HUES64 (cell line): ENCODE data around the gene ABI3BP.
"Not testable (repeated sequence)": the region's sequence is repeated elsewhere in the genome, so short reads cannot be mapped to it uniquely, and the experiment has no call there.

ENCODE experiments used
- H3K27ac ChIP-seq: 2 replicates; pipeline ENCODE4 v1.7.0; 2013; ENCODE audit warnings: low read depth, low read length, inconsistent platforms
- H3K27me3 ChIP-seq: 2 replicates; pipeline ENCODE4 v1.6.1; 2013; ENCODE audit warnings: mild to moderate bottlenecking, low read length; ENCODE audit not compliant: insufficient read depth
- H3K36me3 ChIP-seq: 2 replicates; pipeline ENCODE4 v1.6.1; 2013; ENCODE audit warnings: mild to moderate bottlenecking, low read length; ENCODE audit not compliant: insufficient read depth
- H3K4me1 ChIP-seq: 2 replicates; pipeline ENCODE4 v1.6.1; 2013; ENCODE audit warnings: mild to moderate bottlenecking, low read length, moderate library complexity; ENCODE audit not compliant: insufficient read depth
- H3K4me3 ChIP-seq: 2 replicates; pipeline ENCODE4 v1.5.1; 2013; ENCODE audit warnings: mild to moderate bottlenecking, low read length, moderate library complexity
- H3K9ac ChIP-seq: 2 replicates; pipeline ENCODE4 v1.6.1; 2013; ENCODE audit warnings: mild to moderate bottlenecking, low read depth, low read length
- H3K9me3 ChIP-seq: 2 replicates; pipeline ENCODE4 v1.6.1; 2013; ENCODE audit warnings: low read depth, low read length; ENCODE audit not compliant: insufficient read depth
- WGBS: fragments of 150-250, 120-280 bp; methylation state at CpG from one replicate; pipeline ENCODE4 v1.1.7; 2013; ENCODE audit warnings: missing lambda C conversion rate; 5-methylcytosine and 5-hydroxymethylcytosine counted together

ABI3BP gene

DNA sequence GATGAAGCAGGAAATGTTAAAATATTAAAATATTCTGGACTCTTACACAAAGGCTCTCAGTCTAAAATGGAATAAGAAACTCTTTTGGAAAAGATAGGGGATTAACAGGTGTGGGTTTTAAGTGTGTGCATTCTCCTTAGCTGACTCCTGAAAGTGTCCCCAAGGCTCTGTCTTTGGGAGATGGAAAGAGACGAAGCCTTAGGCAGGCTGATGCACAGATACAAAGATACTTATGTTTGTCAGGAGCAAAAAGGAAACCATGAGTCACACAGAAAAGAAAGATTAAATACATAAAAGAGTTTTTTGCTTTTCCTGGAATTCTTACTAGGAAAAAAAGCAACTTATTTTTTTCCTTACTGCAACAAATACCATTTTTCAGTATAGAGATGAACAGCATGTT lies 23.8 kb upstream of the ABI3BP start:
- no peaks in the 10 kb centered on the region for H3K36me3 ChIP-seq
- H3K27ac ChIP-seq, result no peak overlapping the region
- H3K4me1 ChIP-seq, result no peaks in the 10 kb centered on the region
- no peak overlapping the region for H3K4me3 ChIP-seq
- 89% methylated on average over 1 of the region's 1 CpG for WGBS
- no peak overlapping the region for H3K9ac ChIP-seq
- H3K9me3 ChIP-seq, result no peaks in the 10 kb centered on the region
- no peaks in the 10 kb centered on the region for H3K27me3 ChIP-seq

DNA sequence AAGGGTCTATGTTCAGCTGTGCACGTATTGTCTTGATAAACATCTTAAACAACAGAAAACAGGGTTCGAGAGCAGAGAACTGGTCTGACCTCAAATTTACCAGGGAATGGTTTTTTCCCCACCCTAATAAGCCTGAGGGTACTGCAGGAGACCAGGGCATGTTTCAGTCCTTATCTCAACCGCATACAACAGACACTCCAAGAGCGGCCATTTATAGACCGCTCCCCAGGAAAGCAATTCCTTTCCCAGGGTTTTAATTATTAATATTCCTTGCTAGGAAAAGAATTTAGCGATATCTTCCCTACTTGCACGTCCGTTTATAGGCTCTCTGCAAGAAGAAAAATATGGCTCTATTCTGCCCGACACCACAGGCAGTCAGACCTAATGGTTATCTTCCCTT lies 19.1 kb upstream of the ABI3BP start:
- 95% methylated on average over 9 of the region's 9 CpGs for WGBS
- H3K27ac ChIP-seq, H3K9ac ChIP-seq, H3K4me3 ChIP-seq, H3K4me1 ChIP-seq, H3K27me3 ChIP-seq, H3K36me3 ChIP-seq: not testable (repeated sequence)
- H3K9me3 ChIP-seq, result peaks cover 19% of the 10 kb centered on the region; the same call in 1 of the 2 replicates

DNA sequence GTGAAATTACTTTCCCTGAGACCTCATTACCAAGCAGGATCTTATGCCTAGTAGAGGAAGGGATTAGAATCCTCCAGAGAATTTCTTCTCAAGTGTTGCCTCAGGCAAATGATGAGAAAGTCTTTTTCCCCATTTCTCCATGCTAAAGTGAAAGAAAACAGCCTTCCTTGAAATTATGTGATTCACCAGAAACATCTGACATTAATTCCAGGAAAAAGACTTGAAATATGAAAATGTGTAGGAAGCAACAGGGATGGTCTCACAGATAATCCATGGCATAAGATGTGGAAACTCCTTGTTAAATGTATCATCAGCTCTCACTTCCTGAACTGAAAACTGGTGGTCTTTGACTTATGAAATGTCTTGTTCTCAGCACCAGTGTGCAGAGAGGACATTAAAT lies 17.9 kb upstream of the ABI3BP start:
- Histone ChIP-seq H3K4me1 (no peaks in the 10 kb centered on the region), H3K36me3 (no peaks in the 10 kb centered on the region), H3K27ac (no peak overlapping the region), H3K9ac (no peak overlapping the region), H3K4me3 (no peak overlapping the region), H3K27me3 (no peaks in the 10 kb centered on the region), H3K9me3 (peaks cover 19% of the 10 kb centered on the region; the same call in 1 of the 2 replicates)

DNA sequence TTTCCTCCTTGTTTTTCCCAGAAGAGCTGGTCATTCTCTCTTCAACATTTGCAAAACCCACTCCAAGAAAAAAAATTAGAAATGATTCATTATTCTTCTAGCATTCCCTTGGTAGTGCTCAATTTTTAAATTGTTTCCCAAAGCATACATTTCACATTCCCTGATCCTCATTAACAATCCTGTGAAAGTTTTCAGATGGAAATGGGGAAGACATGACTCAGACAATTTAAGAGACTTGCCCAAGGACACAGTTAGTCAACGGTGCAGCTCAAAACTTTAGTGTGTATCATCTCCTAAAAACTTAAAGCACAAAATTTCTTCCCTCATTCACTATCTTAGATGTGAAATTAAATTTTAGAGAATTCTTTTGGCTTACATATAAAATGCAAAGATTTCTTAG lies 17.1 kb upstream of the ABI3BP start:
- Histone ChIP-seq H3K9me3 (peaks cover 19% of the 10 kb centered on the region; the same call in 1 of the 2 replicates), H3K27ac (no peak overlapping the region), H3K4me1 (no peaks in the 10 kb centered on the region), H3K9ac (no peak overlapping the region), H3K4me3 (no peak overlapping the region), H3K36me3 (no peaks in the 10 kb centered on the region), H3K27me3 (no peaks in the 10 kb centered on the region)
- WGBS, result no CpG with 5 or more reads among the region's 1 CpG

DNA sequence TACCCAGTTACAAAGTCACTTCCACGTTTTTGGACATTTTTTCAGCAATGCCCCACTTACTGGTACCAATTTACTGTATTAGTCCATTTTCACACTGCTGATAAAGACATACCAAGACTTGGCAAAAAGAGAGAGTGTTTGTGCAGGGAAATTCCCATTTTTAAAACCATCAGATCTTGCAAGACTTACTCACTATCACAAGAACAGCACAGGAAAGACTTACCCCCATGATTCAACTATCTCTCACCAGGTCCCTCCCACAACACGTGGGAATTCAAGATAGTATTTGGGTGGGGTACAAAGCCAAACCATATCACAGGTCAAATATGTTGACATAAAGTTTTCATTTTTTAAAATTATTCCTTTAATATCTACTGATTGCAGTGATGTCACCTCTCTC lies 16.2 kb upstream of the ABI3BP start:
- Histone ChIP-seq H3K9ac (no peak overlapping the region), H3K36me3 (no peaks in the 10 kb centered on the region), H3K27ac (no peak overlapping the region), H3K4me1 (no peaks in the 10 kb centered on the region), H3K4me3 (no peak overlapping the region), H3K9me3 (peaks cover 19% of the 10 kb centered on the region; the same call in 1 of the 2 replicates), H3K27me3 (no peaks in the 10 kb centered on the region)
- 74% methylated on average over 1 of the region's 2 CpGs for WGBS

DNA sequence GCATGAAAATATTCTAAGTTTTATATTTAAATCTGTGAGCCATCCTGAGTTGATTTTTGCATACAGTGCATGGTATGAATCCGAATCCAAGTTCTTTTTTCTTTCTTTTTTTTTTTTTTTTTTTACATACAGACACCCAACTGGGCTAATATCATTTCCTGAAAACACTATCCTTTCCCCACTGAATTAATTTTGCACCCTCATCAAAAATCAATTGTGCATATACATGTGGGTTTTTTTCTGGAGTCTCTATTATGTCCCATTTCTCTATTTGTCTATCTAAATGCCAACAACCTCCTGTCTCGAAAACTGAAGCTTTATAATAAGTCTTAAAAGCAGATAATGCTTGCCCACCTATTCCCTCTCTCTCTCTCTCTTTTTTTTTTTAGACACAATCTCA lies 5.9 kb upstream of the ABI3BP start:
- WGBS, result 93% methylated on average over 2 of the region's 2 CpGs
- H3K4me1 ChIP-seq, result no peaks in the 10 kb centered on the region
- H3K9ac ChIP-seq, result no peak overlapping the region
- no peaks in the 10 kb centered on the region for H3K36me3 ChIP-seq
- H3K27me3 ChIP-seq, result no peaks in the 10 kb centered on the region
- no peaks in the 10 kb centered on the region for H3K9me3 ChIP-seq
- H3K4me3 ChIP-seq, result no peak overlapping the region
- no peak overlapping the region for H3K27ac ChIP-seq

DNA sequence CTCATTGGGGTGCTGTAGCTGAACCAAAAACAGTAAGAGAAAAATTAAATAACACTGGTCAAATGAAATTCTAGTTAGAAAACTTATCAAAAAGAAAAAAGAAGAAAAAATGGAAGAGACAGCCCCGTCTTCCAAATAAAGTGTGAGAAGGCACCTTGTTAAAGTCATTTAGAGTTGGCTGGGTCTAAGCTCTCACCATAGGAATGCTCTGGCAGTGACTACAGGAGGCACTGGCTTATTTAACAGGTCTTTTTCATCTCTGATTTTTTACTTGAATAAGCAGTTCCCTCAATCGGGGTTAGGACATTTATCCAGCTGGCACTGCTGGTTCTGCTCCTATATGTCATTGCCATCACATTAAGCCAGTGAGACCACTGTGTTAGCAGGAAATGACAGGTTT lies 1.6 kb upstream of the ABI3BP start:
- no peak overlapping the region for H3K4me3 ChIP-seq
- no peaks in the 10 kb centered on the region for H3K27me3 ChIP-seq
- 93% methylated on average over 2 of the region's 2 CpGs for WGBS
- H3K9me3 ChIP-seq, result no peaks in the 10 kb centered on the region
- H3K4me1 ChIP-seq, result no peaks in the 10 kb centered on the region
- H3K9ac ChIP-seq, result no peak overlapping the region
- no peaks in the 10 kb centered on the region for H3K36me3 ChIP-seq
- no peak overlapping the region for H3K27ac ChIP-seq

DNA sequence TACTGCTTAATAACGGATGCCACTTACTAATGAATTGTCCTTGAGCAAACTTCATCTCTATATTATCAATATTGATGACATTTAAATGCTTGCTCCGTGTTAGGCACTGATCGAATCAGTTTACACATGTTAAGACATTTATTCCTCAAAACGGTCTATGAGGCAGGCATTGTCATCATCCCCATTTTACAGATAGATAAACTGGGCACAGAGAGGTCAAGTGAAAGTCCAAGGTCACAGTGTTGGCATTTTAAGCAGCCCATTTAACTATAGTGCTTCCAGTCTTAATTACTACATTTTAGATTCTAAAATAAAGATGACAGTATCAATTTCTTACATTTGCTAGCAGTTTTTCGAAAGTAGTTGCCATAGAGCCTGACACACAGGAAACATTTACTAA lies 966 bp upstream of the ABI3BP start:
- H3K36me3 ChIP-seq, result no peaks in the 10 kb centered on the region
- no peak overlapping the region for H3K4me3 ChIP-seq
- 97% methylated on average over 5 of the region's 5 CpGs for WGBS
- no peaks in the 10 kb centered on the region for H3K9me3 ChIP-seq
- H3K4me1 ChIP-seq, result no peaks in the 10 kb centered on the region
- H3K27ac ChIP-seq, result no peak overlapping the region
- H3K9ac ChIP-seq, result no peak overlapping the region
- H3K27me3 ChIP-seq, result no peaks in the 10 kb centered on the region

DNA sequence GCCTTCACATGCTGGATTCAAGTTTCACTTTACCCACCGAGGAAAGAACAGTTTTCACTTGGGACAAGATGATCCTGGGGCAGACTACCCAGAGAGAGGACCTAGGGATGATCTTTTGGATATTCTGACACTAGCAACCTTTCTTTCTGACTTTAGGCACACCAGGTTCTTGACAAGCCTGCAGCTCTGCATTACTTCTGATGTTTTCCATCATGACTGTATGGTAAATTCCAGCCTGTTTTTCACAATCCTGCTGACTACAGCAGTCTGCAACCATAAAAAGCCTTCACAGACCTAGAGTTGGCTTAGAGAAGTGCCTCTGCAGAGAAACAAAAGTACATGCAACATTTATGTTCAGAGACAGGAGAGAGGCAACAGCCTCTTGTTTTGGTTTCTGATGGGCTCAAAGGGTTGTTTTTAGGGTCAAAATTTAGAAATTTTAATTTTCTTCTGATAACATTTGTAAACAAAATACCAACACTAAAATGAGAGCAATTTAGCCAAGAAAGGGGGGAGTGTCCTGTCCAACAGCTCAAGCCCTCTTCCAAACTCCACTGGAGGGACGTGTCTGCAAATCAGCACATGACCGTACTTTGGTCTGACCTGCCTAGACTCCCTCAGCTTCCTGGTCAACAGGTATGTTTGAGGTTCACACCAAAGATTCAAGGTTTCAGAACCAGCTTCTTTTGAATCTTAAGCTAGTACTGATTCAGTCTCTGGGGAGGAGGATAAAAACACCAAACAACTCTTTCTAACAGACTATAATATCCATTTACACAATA lies 799 bp downstream of the ABI3BP start:
- Histone ChIP-seq H3K4me3 (no peak overlapping the region), H3K27me3 (no peaks in the 10 kb centered on the region), H3K36me3 (no peaks in the 10 kb centered on the region), H3K27ac (no peak overlapping the region), H3K4me1 (no peaks in the 10 kb centered on the region), H3K9me3 (no peaks in the 10 kb centered on the region), H3K9ac (no peak overlapping the region)
- WGBS, result 90% methylated on average over 3 of the region's 3 CpGs

DNA sequence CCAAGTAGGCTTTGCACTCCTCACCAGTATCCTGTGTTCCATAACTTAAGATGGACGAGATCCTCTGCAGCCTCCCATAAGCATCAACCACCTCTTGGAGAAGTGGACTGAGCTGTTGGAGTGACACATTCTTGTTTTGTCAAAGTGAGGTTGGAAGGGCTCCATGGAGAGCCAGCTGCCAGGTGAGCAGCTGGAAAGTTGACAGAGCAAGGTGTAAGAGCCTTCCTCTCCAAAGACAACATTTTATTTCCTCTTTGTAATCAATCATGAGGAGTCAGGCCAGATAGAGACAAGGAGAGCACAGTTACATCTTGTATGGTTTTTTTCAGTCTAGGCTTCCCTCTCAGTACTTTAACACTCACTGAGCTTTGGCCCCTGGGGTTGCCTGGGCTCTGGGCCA lies 5.1 kb downstream of the ABI3BP start:
- H3K27ac ChIP-seq, result no peak overlapping the region
- no peaks in the 10 kb centered on the region for H3K4me1 ChIP-seq
- no peak overlapping the region for H3K4me3 ChIP-seq
- H3K36me3 ChIP-seq, result no peaks in the 10 kb centered on the region
- H3K9me3 ChIP-seq, result no peaks in the 10 kb centered on the region
- 86% methylated on average over 1 of the region's 1 CpG for WGBS
- H3K9ac ChIP-seq, result no peak overlapping the region
- H3K27me3 ChIP-seq, result no peaks in the 10 kb centered on the region

DNA sequence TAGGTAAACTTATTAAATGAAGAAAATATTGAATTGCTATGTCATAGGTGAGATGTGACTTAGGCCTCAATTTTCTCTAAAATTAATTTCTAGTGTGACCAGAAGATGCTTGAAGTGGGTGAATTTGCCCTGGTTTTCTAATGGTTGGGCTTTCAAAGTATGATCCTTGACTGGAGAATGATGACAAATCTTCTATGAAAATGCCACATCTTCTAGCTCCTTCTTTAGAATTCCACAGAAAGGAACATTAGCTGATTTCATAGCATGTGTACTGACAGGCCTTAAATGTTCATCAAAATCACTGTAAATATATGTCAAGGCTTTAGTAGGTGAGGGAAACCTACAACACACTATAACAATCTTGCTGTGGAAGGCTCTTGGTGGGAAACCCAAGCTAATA lies 8.9 kb downstream of the ABI3BP start:
- no peaks in the 10 kb centered on the region for H3K4me1 ChIP-seq
- H3K36me3 ChIP-seq, result no peaks in the 10 kb centered on the region
- no peaks in the 10 kb centered on the region for H3K9me3 ChIP-seq
- no peak overlapping the region for H3K9ac ChIP-seq
- H3K27ac ChIP-seq, result no peak overlapping the region
- H3K4me3 ChIP-seq, result no peak overlapping the region
- H3K27me3 ChIP-seq, result no peaks in the 10 kb centered on the region

DNA sequence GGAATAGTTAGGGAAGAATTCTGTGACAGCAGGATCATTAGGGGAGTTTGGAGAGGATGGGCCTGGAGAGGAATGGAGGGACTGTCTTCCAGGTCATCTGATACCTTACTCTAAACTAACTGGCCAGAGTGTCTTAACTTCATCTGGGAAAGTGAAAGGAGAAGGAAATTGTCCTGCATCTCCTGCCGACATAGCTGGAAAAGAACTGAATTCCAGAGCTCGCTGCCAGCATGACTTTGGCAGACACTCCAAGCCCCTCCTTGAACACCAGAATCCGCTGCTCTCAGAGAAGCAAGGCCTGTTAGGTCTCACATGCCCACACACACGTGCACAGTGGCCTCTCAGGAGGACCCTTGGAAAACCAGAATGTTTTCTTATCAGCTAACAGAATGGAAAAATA lies 10.5 kb downstream of the ABI3BP start:
- no peaks in the 10 kb centered on the region for H3K4me1 ChIP-seq
- H3K4me3 ChIP-seq, result no peak overlapping the region
- 77% methylated on average over 4 of the region's 4 CpGs for WGBS
- no peaks in the 10 kb centered on the region for H3K27me3 ChIP-seq
- no peaks in the 10 kb centered on the region for H3K36me3 ChIP-seq
- H3K27ac ChIP-seq, result no peak overlapping the region
- H3K9me3 ChIP-seq, result no peaks in the 10 kb centered on the region
- no peak overlapping the region for H3K9ac ChIP-seq
